ENCODE data around the gene WNT5B. TPM values are rescaled to one million over a fixed set of nuclear protein-coding genes. Genes with fewer than 3 reads are reported as not detected.

The WNT5B gene
- total and polyA plus RNA-seq, 9 of the 15 experiments (the other 6 are each of a cell fraction or from before 2014, with no cell fraction given), result 0.42 to 16.8 (median 5.4) TPM

DNA sequence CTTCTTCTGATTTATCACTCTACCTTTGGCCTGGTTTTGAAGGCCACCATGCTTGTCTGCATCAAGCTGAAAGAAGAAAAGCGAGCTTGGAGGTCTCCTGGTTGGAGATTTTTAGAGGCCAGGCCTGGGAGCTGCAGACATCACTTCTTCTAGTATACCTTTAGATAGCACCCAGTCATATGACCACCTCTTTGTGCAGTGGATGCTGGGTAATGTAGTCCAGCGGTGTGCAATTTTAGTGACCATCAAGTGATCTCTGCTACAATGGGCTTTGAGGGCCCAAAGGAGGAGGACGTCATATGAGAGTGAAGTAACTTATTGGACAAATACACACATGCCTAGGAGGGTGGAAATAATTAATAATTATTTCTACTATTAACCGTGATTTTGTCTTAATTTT, 15.2 kb upstream of the WNT5B start:
- Histone ChIP-seq H3K27ac (ENCODE audit: extremely low read depth, low read depth, low read length) (no peak overlapping the region), H2AFZ (ENCODE audit: low read depth, low read length) (peak overlapping the region; percentile 57; the same call in 1 of the 2 replicates), H3K4me2 (ENCODE audit: insufficient read depth, low read length) (no peak overlapping the region), H3K4me3 (no peak overlapping the region), H3K9me3 (replicated peaks; ENCODE audit: control insufficient read depth, insufficient read depth, low read depth, low read length) (no peaks in the 10 kb centered on the region), H3K9me1 (ENCODE audit: control insufficient read depth, insufficient read depth, low read length) (no peaks in the 10 kb centered on the region), H3K79me2 (ENCODE audit: control insufficient read depth, insufficient read depth, low read length) (no peaks in the 10 kb centered on the region), H3K27me3 (ENCODE audit: control insufficient read depth in 2 of 2, insufficient read depth in 2 of 2, low read length in 2 of 2) (no peaks in the 10 kb centered on the region), H3K9ac (ENCODE audit: insufficient read depth in 1 of 2, low read depth in 2 of 2, low read length in 2 of 2) (no peak overlapping the region), H4K20me1 (replicated peaks; ENCODE audit: control insufficient read depth, insufficient read depth, low read length) (no peaks in the 10 kb centered on the region), H3K36me3 (ENCODE audit: control insufficient read depth, insufficient read depth, low read length) (no peaks in the 10 kb centered on the region), H3K4me1 (replicated peaks in 1 of 2; ENCODE audit: control insufficient read depth in 2 of 2, insufficient read depth in 2 of 2, low read length in 2 of 2) (peaks cover 20 to 34% of the 10 kb centered on the region in 2 experiments)
- ATAC-seq, result peak; percentile 88
- POLR2A ChIA-PET, result interaction anchor here (1.9 kb wide), 1 partner anchor 19 kb away, joined by 5 read pairs; the partner anchor contains the start of gene FBXL14
- WGBS (ENCODE audit: insufficient coverage, low coverage, missing lambda C conversion rate), result 44% methylated on average over 3 of the region's 4 CpGs
- FAIRE-seq, result no peak
- in situ Hi-C loops (cut with MboI), result no loop called here
- intact Hi-C loops (cut with micrococcal nuclease), result no loop called here
- BruUV-seq (replicated peaks), result no TSS peak
- DNase-seq (ENCODE audit: extremely low read depth in 1 of 4, low spot score in 3 of 4), result peak in 3 of 4 experiments; percentile 29 to 57 (median 35)
- CTCF ChIA-PET (ENCODE audit: low intra/inter-chr PET ratio), result no interaction called here
- TF ChIP-seq, protein P1, sequence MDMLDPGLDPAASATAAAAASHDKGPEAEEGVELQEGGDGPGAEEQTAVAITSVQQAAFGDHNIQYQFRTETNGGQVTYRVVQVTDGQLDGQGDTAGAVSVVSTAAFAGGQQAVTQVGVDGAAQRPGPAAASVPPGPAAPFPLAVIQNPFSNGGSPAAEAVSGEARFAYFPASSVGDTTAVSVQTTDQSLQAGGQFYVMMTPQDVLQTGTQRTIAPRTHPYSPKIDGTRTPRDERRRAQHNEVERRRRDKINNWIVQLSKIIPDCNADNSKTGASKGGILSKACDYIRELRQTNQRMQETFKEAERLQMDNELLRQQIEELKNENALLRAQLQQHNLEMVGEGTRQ (CRISPR knock-in tag; IDR thresholded peaks at IDR 0.05), result peak; percentile 88
- TF ChIP-seq RBM25 (IDR thresholded peaks at IDR 0.05; ENCODE audit: low read depth, low read length, severe bottlenecking) (no peak), ZBTB8A (IDR thresholded peaks at IDR 0.05; ENCODE audit: partially characterized antibody) (no peak), ZZZ3 (IDR thresholded peaks at IDR 0.05) (no peak), CREM (IDR thresholded peaks at IDR 0.05; ENCODE audit: low read depth) (0 out of 2 replicates have a peak, but pooled peaks have one; percentile 23), SIX5 (IDR thresholded peaks at IDR 0.05; ENCODE audit: borderline replicate concordance in 1 of 2, insufficient read depth in 1 of 2, low read depth in 1 of 2, low read length in 2 of 2) (peak; percentile 62 to 65; a peak in 3 of 4 replicates), SMAD4 (CRISPR knock-in tag; conservative IDR thresholded peaks at IDR 0.05) (no peak), NR1H2 (CRISPR knock-in tag; IDR thresholded peaks at IDR 0.05) (no peak), RAD51 (IDR thresholded peaks at IDR 0.05; ENCODE audit: borderline replicate concordance, low read depth) (peak; percentile 79)
- TF ChIP-seq, protein P2, sequence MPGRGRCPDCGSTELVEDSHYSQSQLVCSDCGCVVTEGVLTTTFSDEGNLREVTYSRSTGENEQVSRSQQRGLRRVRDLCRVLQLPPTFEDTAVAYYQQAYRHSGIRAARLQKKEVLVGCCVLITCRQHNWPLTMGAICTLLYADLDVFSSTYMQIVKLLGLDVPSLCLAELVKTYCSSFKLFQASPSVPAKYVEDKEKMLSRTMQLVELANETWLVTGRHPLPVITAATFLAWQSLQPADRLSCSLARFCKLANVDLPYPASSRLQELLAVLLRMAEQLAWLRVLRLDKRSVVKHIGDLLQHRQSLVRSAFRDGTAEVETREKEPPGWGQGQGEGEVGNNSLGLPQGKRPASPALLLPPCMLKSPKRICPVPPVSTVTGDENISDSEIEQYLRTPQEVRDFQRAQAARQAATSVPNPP (IDR thresholded peaks at IDR 0.05; ENCODE audit: borderline replicate concordance, insufficient read depth, insufficient read length), result no peak
- TF ChIP-seq, protein P3, sequence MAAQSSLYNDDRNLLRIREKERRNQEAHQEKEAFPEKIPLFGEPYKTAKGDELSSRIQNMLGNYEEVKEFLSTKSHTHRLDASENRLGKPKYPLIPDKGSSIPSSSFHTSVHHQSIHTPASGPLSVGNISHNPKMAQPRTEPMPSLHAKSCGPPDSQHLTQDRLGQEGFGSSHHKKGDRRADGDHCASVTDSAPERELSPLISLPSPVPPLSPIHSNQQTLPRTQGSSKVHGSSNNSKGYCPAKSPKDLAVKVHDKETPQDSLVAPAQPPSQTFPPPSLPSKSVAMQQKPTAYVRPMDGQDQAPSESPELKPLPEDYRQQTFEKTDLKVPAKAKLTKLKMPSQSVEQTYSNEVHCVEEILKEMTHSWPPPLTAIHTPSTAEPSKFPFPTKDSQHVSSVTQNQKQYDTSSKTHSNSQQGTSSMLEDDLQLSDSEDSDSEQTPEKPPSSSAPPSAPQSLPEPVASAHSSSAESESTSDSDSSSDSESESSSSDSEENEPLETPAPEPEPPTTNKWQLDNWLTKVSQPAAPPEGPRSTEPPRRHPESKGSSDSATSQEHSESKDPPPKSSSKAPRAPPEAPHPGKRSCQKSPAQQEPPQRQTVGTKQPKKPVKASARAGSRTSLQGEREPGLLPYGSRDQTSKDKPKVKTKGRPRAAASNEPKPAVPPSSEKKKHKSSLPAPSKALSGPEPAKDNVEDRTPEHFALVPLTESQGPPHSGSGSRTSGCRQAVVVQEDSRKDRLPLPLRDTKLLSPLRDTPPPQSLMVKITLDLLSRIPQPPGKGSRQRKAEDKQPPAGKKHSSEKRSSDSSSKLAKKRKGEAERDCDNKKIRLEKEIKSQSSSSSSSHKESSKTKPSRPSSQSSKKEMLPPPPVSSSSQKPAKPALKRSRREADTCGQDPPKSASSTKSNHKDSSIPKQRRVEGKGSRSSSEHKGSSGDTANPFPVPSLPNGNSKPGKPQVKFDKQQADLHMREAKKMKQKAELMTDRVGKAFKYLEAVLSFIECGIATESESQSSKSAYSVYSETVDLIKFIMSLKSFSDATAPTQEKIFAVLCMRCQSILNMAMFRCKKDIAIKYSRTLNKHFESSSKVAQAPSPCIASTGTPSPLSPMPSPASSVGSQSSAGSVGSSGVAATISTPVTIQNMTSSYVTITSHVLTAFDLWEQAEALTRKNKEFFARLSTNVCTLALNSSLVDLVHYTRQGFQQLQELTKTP (IDR thresholded peaks at IDR 0.05; ENCODE audit: low read depth in 1 of 2, partially characterized antibody in 2 of 2), result peak in 1 of 2 experiments; percentile 53
- TF ChIP-seq, protein P4, sequence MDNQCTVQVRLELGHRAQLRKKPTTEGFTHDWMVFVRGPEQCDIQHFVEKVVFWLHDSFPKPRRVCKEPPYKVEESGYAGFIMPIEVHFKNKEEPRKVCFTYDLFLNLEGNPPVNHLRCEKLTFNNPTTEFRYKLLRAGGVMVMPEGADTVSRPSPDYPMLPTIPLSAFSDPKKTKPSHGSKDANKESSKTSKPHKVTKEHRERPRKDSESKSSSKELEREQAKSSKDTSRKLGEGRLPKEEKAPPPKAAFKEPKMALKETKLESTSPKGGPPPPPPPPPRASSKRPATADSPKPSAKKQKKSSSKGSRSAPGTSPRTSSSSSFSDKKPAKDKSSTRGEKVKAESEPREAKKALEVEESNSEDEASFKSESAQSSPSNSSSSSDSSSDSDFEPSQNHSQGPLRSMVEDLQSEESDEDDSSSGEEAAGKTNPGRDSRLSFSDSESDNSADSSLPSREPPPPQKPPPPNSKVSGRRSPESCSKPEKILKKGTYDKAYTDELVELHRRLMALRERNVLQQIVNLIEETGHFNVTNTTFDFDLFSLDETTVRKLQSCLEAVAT (IDR thresholded peaks at IDR 0.05), result no peak
- TF ChIP-seq, protein P5, sequence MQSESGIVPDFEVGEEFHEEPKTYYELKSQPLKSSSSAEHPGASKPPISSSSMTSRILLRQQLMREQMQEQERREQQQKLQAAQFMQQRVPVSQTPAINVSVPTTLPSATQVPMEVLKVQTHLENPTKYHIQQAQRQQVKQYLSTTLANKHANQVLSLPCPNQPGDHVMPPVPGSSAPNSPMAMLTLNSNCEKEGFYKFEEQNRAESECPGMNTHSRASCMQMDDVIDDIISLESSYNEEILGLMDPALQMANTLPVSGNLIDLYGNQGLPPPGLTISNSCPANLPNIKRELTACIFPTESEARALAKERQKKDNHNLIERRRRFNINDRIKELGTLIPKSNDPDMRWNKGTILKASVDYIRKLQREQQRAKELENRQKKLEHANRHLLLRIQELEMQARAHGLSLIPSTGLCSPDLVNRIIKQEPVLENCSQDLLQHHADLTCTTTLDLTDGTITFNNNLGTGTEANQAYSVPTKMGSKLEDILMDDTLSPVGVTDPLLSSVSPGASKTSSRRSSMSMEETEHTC (IDR thresholded peaks at IDR 0.05), result 0 out of 2 replicates have a peak, but pooled peaks have one; percentile 40

Data from K562 (cell line).